ENCODE data around the gene SLC25A21. TPM values are rescaled to one million over a fixed set of nuclear protein-coding genes. Genes with fewer than 3 reads are reported as not detected.

The SLC25A21 gene
- total RNA-seq, 1 donor from 2014 or later = 2.3 TPM

- no peak overlapping the region for H3K4me3 Mint-ChIP-seq
- H3K4me1 Mint-ChIP-seq = no peaks in the 10 kb centered on the region
- no peak for TF ChIP-seq CTCF (IDR thresholded peaks at IDR 0.05; ENCODE audit: unreplicated experiment)
- peaks cover 91% of the 10 kb centered on the region for H3K27me3 Mint-ChIP-seq (ENCODE audit: low read depth)
- DNase-seq (ENCODE audit: low spot score in 2 of 2, unreplicated experiment in 2 of 2) = no peak
- H3K27ac Mint-ChIP-seq = no peak overlapping the region
- H3K36me3 Mint-ChIP-seq = no peaks in the 10 kb centered on the region
- H3K9me3 Mint-ChIP-seq = no peaks in the 10 kb centered on the region
Measured at GRCh38 chr14:36672095-36672494, 500.3 kb downstream of the SLC25A21 start.

GRCh38 chr14:36671149-36671548 is 501.3 kb downstream of the SLC25A21 start:
- no peaks in the 10 kb centered on the region for H3K36me3 Mint-ChIP-seq
- no peak overlapping the region for H3K4me3 Mint-ChIP-seq
- H3K27ac Mint-ChIP-seq = no peak overlapping the region
- H3K4me1 Mint-ChIP-seq = peaks cover 2% of the 10 kb centered on the region
- DNase-seq (ENCODE audit: low spot score in 2 of 2, unreplicated experiment in 2 of 2) = no peak
- peaks cover 90% of the 10 kb centered on the region for H3K27me3 Mint-ChIP-seq (ENCODE audit: low read depth)
- H3K9me3 Mint-ChIP-seq = no peaks in the 10 kb centered on the region
- TF ChIP-seq CTCF (IDR thresholded peaks at IDR 0.05; ENCODE audit: unreplicated experiment) = no peak

GRCh38 chr14:36667679-36668078 is 504.7 kb downstream of the SLC25A21 start:
- TF ChIP-seq CTCF (IDR thresholded peaks at IDR 0.05; ENCODE audit: unreplicated experiment) = no peak
- Mint-ChIP-seq H3K4me3 (no peak overlapping the region), H3K4me1 (peaks cover 15% of the 10 kb centered on the region)

GRCh38 chr14:36666416-36667206 is 505.8 kb downstream of the SLC25A21 start:
- H3K27ac Mint-ChIP-seq = no peak overlapping the region
- peak overlapping the region; percentile 37 for H3K4me3 Mint-ChIP-seq
- peak in 1 of 2 experiments; percentile 49 for DNase-seq (ENCODE audit: low spot score in 2 of 2, unreplicated experiment in 2 of 2)
- peaks cover 94% of the 10 kb centered on the region for H3K27me3 Mint-ChIP-seq (ENCODE audit: low read depth)
- H3K4me1 Mint-ChIP-seq = peaks cover 24% of the 10 kb centered on the region
- H3K36me3 Mint-ChIP-seq = no peaks in the 10 kb centered on the region
- H3K9me3 Mint-ChIP-seq = no peaks in the 10 kb centered on the region
- TF ChIP-seq CTCF (IDR thresholded peaks at IDR 0.05; ENCODE audit: unreplicated experiment) = no peak

More at GRCh38 chr14:36667679-36668078, 504.7 kb downstream of the SLC25A21 start:
- Mint-ChIP-seq H3K9me3 (no peaks in the 10 kb centered on the region), H3K27ac (no peak overlapping the region), H3K27me3 (ENCODE audit: low read depth) (peaks cover 93% of the 10 kb centered on the region), H3K36me3 (no peaks in the 10 kb centered on the region)
- no peak for DNase-seq (ENCODE audit: low spot score in 2 of 2, unreplicated experiment in 2 of 2)

- Mint-ChIP-seq H3K27ac (no peak overlapping the region), H3K36me3 (no peaks in the 10 kb centered on the region), H3K27me3 (ENCODE audit: low read depth) (peaks cover 94% of the 10 kb centered on the region), H3K4me3 (no peak overlapping the region), H3K4me1 (peaks cover 29% of the 10 kb centered on the region), H3K9me3 (no peaks in the 10 kb centered on the region)
- no peak for DNase-seq (ENCODE audit: low spot score in 2 of 2, unreplicated experiment in 2 of 2)
- no peak for TF ChIP-seq CTCF (IDR thresholded peaks at IDR 0.05; ENCODE audit: unreplicated experiment)
Measured at GRCh38 chr14:36665887-36666415, 506.5 kb downstream of the SLC25A21 start.
